DMS 273 (cell line): ENCODE measurements around the gene ADAM19.
"Not testable (repeated sequence)": the region's sequence is repeated elsewhere in the genome, so short reads cannot be mapped to it uniquely, and the experiment has no call there.

Experiments used
- DNase-seq: peaks from one replicate; lab custom pipeline; 2025; ENCODE audit not compliant: unreplicated experiment; lab: John Stamatoyannopoulos, UW

The ADAM19 gene

DNA sequence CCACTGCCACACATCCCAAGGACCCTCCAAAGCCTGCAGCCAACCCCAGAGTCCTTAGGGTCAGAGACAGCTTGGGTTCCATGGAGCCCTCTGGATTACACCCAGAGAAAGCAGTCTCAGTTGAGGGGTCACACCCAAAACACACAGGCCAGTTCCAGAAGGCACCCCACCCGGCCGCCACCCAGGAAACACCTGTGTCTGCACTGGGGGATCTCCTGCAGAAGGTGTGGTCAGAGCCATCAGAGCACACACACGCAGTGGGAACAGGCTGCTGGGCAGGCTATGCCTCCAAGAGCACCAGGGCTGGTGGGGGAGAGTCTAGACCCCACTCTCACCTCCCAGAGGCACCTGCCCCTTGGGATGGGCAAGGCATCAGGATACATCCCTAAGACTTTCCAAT, 88.2 kb downstream of the ADAM19 start:
- no peak for DNase-seq

DNA sequence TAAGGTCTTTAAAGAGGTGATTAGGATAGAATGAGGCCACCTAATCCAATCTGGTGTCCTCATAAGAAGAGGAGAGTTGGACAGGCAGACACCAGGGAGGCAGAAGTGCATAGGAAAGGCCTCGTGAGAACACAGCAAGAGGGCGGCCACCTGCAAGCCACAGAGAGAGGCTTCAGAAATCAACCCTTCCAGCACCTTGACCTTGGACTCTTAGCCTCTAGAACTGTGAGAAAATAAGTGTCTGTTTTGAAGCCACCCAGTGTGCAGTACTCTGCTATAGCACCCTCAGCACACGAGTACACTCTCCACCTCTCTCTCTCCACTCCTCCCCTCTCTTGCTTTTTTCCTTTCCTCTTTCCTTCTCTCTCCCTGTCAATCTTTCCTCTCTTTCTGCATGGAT, 88.7 kb downstream of the ADAM19 start:
- no peak for DNase-seq

DNA sequence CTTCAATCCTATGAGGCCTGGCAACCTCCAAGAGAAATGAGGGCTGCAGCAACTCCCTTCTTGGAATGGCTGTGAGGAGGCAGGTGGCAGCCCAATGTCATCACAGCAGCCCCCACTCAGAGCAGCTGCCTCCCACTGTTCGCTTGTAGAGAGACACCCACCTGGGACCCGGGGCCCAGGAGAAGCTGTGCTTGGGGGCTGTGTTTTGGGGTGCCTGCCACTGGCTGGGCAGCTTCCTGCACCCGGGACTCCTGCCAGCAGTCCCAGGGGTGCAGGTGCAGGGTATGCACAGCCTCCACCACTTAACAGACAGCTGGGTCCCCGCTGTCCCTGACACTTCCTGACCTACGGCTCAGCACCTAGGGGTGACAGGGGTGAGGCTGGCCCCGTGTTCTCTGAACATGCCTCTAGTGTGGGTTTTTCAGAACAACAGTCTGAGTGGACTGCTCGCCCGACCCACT, 89.3 kb downstream of the ADAM19 start:
- no peak for DNase-seq

DNA sequence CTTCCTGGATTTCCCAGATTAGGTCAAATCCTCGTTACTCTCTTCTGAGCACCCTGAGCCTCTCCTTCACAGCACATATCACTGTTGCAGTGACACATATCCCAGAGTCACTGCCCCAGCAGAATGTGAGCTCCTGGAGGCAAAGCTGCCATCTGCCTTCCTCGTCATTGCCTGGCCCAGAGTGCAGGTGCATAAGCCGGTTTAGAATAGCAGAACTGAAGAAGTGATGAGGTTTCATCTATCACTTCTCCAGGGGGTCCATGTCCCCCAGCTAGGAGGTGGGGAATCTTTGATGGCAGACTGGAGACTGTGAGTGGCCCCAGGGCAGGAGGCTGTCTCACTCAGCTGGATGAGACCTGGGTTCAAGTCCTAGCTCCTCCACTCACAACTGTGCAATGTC, 89.8 kb downstream of the ADAM19 start:
- DNase-seq: no peak

DNA sequence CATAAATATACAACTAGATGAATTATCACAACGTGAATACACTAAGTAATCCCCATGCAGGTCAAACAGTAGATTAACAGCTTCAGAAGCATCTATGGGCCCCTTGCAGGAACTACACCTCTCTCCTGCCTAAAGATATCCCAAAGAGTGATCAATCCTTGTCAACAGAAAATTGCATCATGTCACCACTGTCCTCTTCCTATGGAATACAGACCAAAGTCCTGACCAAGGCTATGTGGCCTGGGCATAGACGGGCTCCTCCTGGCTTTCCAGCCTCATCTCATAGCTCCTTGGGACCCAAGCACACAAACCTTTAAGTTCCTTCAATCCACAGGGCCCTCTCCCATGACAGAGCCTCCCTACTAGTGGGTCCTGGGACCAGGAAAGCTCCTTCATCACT, 90.2 kb downstream of the ADAM19 start:
- no peak for DNase-seq

DNA sequence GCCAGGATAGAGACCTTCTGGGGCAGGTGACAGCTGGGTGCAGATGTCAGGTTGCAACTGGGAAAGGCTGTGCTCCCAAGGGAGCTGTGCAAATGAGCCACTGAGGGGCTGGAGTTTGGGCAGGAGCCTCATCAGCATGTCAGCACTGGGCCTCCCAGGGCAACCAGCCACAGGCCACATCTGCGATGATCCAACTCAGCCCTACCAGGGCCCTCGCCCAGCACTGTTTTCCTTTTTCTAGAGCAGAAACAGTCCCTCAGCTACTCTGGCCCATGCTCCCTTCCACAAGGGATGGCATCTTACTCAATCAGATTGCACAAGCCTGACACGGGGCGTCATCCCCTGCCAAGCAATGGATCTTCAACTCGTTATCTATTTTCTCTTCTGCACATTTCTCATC, 90.8 kb downstream of the ADAM19 start:
- DNase-seq: peak; percentile 76

DNA sequence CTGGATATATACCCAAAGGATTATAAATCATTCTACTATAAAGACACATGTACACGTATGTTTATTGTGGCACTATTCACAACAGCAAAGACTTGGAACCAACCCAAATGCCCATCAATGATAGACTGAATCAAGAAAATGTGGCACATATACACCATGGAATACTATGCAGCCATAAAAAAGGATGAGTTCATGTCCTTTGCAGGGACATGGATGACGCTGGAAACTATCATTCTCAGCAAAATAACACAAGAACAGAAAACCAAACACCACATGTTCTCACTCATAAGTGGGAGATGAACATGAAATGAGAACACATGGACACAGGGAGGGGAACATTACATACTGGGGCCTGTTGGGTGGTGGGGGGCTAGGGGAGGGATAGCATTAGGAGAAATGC, 92.9 kb downstream of the ADAM19 start:
- not testable (repeated sequence) for DNase-seq

DNA sequence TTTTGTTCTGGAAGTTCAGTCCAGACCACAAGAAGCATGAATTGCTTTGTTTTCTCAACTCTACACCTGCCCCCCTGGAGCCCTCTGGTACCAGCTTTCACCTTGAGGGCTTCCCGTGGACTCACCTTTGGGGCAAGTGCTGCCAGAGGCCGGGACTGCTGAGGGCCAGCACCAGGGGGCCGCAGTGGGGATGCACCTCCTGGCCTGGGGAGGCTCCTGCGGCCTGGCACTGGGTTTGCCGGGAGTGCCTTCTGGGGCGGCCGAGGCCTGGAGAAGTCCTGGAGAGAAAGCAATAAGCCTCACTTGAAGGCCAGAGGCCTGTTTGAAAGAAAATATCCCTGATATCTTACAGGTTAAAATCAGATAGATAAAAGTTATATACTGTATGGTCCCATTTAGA, 93.9 kb downstream of the ADAM19 start:
- no peak for DNase-seq

DNA sequence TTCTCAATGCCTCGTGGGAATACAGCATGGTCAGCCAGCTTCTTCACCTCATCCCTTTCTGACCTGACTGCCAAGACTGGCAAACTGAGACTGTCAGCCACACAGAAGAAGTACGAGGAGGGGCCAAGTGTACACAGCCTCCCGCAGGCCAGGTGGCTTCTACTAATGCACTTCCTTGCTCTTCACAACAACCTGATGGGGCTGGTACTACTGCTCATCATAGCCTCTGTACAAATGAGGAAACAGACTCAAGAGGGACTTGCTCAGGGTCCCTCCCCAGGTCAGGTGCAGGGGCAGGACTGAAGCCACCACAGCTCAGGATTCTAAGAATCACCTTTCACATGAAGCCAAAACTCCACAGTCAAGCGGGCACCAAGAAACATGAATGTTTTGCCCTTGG, 94.3 kb downstream of the ADAM19 start:
- no peak for DNase-seq

DNA sequence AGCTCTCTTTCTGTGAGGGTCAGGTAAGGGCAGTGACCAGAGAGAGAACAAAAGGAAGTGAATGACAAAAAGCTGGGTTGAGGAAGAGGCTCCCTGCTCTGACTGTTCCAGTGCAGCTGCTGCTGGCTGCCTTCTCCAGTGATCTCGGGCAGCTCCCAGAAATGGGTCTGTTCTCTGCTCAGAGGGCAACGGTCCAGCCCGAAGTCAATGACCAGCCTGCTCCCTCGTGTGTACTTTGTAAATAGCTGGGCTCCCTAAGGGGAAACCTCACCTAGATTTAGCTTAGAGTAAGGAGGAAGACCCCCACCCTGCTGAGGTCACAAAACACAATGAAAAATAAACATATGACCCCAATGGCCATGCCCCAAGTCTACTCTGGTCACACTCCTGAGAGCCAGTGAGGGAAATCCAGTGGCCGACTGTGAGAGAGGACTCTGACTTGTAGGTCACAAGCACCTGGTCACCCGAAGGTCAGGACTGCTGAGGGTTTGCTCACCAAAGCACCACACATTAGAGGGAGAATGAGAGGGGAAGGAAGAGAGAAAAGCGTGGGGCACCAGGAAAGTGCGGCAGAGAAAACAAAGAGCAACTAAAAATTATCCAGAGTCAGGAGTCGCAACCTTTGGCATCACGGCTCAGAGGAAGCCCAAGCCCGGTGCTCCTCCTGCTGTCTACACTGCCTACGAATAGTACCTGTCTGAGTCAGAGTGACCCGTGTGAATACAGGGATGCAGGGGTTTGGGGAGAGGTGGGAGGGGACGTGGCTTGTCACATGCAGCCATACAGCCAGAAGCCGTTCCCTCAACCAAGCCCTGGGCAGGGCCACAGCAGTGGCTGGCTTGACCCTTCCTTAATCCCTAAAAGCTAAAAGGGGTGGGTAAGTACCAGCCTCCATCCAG, 95.7 kb downstream of the ADAM19 start:
- no peak for DNase-seq

DNA sequence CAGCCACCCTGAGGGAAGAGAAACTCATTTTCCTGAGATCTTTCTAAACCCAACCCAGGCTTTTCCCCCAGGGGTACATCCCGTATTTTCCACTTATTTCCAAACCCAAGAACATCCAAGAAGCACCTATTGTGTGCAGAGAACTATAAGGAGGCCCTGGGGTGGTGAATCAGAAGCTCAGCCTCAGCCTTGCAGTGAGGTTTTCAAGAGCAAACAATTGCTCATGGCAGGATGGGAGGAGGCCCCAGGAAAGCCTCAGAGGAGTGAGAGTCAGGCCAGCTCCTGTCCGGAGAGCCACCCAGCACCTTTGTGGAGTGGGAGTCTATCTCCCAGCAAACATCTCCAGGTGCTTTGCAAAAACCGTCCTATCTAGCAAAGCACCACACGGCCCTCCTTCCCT, 96.4 kb downstream of the ADAM19 start:
- no peak for DNase-seq

DNA sequence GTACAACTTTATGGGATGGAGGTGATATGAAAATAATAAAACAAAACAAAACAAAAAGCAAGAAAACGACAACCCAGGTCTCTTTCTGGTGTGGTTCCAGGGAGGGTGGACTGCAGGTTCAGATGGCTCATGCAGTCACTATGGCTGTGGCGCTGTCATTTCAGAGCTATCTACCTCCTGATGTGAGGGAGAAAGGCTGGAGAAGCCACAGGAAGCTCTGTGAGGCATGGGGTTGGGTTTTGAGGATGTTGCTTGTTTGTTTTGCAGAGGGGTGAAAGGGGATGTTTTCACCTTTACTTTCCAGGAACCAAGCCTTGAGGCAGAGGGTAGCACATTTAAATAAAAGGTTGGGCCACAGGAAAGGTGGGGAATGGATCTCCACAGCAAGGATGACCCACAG, 96.8 kb downstream of the ADAM19 start:
- no peak for DNase-seq

DNA sequence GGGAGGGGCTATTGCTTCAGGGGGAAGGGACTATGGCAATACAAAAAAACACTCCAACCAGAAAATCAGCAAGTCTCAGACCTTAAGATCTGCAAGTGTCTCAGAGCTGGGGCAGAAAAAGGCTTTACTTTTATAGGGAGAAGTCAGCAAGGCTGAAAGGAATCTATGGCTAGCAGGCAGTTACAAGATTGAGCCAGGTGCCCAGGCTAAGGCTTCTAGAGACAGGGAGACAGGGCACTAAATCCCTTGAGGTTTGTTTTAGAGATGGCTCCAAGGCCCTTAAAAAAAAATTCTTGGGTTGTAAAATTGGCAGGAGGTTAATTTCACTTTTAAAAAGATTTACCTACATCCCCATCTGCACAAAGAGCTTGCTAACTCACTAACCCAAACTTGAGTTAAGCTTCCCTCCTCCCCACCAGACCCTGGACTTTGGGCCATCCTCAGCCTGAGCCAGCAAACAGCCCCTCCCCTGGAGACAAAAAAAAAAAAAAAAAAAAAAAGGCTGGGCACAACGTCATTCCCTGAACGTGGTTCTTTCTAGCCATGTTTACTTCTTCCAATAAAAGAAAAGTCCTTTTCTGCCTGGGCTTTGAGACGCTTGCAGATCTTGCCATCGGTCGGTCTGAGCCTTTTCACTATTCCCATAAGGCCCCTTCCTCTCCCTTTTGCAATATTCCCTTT, 97.6 kb downstream of the ADAM19 start:
- no peak for DNase-seq

DNA sequence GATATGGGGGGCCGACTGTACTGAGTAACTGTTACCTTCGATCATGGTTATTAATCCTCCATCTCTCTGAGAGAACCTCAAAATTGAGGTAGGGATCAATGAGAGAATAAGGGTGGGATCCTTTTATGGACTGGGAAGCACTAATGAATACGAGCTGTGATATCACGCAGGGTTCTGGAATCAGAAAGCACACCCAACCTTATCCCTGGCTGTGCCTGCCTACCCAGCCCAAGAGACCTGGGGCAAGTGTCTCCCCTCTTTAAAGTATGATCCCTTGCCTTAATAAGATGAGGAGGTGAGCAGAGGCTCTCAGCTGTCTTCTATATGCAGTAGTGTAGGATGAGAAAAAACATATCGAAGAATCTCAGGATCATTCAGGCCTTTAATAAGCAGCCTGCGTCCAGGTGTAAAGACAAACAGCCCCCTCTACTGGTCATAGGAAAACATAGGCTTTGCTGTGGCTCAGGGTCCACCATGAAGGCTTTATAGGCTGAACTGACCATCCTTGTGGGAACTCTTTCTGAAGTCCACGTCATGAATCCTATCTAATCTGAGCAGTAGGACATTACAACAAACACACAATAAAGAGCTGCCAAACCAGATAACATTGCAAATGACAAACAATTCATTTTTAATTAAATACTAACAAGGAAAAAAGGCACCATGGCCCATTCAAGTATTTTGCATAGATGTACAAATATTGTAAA, 98.7 kb downstream of the ADAM19 start:
- peak; percentile 89 for DNase-seq

DNA sequence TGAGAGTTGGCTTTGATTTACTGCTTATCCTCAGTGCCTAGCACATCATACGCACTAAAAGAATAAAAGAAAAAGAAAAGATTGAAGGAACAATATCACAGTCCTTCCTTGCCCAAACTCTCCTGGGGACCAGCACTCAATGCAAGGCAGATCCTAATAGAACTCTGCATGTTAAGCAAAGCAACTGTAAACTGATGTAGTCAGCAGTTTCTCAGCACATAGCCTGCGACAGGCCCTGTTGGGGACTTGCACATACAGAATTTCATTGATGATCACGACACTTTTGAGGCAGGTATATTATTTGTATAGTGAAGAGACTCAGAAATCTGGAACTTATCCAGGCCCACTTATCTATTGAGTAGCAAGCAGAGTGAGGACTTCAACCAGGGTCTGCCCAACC, 100.1 kb downstream of the ADAM19 start:
- no peak for DNase-seq

DNA sequence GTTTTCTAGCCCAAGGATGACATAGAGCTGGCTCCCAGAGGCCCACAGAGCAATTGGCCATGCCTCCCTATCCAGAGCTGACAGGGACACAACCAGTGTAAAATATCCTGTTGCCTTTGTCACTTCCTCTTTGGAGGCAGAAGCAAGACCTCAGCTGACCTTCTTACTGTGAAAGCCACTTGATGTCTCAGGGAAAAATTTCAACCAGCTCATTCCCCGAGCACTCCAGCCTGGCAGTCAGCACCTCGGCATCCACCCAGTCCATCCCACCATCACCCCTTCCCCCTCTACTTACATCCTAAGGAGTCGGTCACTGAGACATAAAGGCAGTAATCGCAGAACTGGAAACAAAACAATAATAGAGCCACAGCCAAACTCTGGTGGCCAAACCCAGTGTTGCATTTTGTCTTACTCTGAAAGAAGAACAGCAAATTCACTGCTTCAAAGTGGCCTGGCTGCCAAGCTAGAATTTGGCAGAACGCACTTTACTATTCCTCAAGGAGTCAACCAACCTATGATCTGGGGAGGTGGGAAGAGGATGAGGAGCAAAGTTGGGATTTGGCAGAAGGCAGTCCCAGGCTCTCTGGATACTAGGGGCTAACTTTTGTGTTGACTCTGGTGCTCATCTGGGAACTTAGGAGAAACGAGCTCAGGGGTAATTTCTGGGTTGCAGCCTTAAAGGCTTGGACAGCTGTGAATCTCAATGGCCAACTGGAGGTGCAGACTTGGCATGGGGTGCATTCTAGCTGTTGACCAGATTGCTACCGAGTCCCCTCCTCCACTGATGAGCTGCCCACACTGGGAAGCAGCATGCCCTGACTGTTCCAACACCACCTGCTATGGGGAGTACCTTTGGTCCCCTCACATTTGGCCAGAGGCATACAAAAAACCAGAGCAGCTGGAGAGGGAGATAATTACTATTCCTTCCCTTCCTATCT, 101.9 kb downstream of the ADAM19 start:
- peak; percentile 85 for DNase-seq

DNA sequence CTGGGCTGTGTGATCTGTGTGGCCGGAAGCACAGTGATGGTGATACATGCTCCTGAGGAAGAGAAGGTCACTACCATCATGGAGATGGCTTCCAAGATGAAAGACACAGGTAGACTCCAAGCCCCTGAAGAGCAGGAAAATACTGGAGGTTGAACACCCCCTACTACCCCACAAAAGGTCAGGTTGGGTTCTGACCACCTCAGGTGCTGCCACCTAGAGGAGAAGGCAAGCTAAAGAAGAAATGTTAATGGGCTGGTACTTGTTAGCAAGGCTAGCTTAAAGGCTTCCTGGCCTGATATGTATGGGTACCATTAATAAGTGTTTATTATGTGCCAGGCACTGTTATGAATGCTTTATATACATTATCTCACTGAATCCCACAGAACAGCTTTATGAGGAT, 103.9 kb downstream of the ADAM19 start:
- peak; percentile 71 for DNase-seq

DNA sequence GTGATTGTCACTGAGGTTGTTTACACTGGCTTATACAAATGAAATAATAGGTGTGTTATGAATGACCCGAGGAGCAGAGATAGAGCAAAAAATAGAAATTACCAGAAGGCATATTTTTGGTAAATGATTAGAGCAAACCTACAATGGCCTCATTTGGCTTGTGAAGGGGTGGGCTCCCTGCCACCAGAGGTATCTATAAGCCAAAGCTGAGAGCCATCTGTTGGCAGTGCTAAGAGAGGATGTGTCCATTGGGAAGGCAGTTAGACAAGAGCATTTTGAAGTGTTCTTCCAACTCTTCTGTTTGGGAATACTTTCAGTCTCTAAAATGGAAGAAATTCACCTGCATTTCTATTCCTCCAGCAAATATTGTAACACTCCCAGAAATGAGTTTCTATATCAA, 104.9 kb downstream of the ADAM19 start:
- peak; percentile 48 for DNase-seq

DNA sequence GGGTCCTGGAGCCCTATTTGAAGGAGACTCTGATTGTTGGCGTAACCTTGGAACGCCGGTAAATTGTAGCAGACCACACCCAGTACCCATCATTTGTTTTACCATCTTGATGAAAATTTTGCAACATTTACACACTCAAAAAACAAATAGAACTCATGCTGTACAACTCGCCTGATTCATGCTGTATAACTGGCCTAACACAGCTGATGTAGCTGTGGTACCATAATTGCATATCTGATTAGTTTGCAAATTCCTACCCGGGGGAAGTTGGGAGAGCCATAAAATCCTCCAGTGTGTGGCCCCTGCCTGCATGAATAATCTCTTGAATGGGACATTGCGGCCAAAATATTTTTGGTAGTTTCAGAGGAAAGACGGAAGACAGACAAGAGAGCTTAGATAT, 105.9 kb downstream of the ADAM19 start:
- no peak for DNase-seq

DNA sequence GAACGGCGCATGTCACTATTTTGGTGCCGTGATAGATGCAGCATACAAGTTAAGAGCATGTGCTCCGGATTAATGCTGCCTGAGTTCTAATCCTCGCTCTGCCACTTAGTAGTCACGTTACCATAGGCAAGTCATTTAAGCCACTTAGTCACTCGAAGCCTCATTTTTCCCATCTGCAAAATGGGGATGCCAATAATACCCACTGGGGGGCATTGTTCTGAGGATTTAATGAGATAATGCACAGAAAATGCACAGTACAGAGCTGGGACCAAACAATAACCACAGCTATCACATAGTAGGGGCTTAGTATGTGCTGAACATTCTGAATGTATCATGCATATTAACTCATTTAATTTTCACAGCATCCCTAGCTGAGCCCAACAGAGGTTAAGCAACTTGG, 106.5 kb downstream of the ADAM19 start:
- no peak for DNase-seq
